Inferior parietal cortex (tissue), 1 donor: ENCODE results near the gene GHRH.

Experiments
- DNase-seq: peaks from one replicate; pipeline ENCODE4 v3.0.0-alpha.2; 2016; ENCODE audit errors: extremely low spot score

The GHRH gene

GRCh38 chr20:37260923-37261322 is 691 bp downstream of the GHRH start:
- DNase-seq, result no peak

- no peak for DNase-seq
These were observed 1.7 kb downstream of the GHRH start for GRCh38 chr20:37259865-37260264.

- DNase-seq, result no peak
These were observed 2.6 kb downstream of the GHRH start for GRCh38 chr20:37259031-37259430.

- DNase-seq, result no peak
These were observed 3.6 kb downstream of the GHRH start for GRCh38 chr20:37257988-37258387.

- DNase-seq, result no peak
These were observed 4.1 kb downstream of the GHRH start for GRCh38 chr20:37257530-37257929.

GRCh38 chr20:37256286-37256685 is 5.3 kb downstream of the GHRH start:
- DNase-seq, result no peak

- no peak for DNase-seq
These were observed 7.3 kb downstream of the GHRH start for GRCh38 chr20:37254114-37254878.

GRCh38 chr20:37253087-37253486 is 8.5 kb downstream of the GHRH start:
- DNase-seq, result no peak

- no peak for DNase-seq
These were observed 9.7 kb downstream of the GHRH start for GRCh38 chr20:37251825-37252477.

- no peak for DNase-seq
These were observed 12.3 kb downstream of the GHRH start for GRCh38 chr20:37249304-37249703.

- DNase-seq, result no peak
These were observed 14.1 kb downstream of the GHRH start for GRCh38 chr20:37247547-37247946.

- DNase-seq, result no peak
These were observed 14.9 kb downstream of the GHRH start for GRCh38 chr20:37246736-37247135.

GRCh38 chr20:37245216-37246150 is 16.1 kb downstream of the GHRH start:
- no peak for DNase-seq

- DNase-seq, result no peak
These were observed 17.0 kb downstream of the GHRH start for GRCh38 chr20:37244572-37244957.

GRCh38 chr20:37243937-37244571 is 17.6 kb downstream of the GHRH start:
- DNase-seq, result no peak

GRCh38 chr20:37243076-37243936 is 18.3 kb downstream of the GHRH start:
- no peak for DNase-seq

- DNase-seq, result no peak
These were observed 19.1 kb downstream of the GHRH start for GRCh38 chr20:37242503-37242902.

GRCh38 chr20:37240337-37241067 is 21.1 kb downstream of the GHRH start:
- no peak for DNase-seq

- DNase-seq, result no peak
These were observed 22.6 kb downstream of the GHRH start for GRCh38 chr20:37238935-37239451.

GRCh38 chr20:37238426-37238825 is 23.2 kb downstream of the GHRH start:
- DNase-seq, result no peak
